ENCODE results near the gene CYFIP1.

Gene CYFIP1

DNA sequence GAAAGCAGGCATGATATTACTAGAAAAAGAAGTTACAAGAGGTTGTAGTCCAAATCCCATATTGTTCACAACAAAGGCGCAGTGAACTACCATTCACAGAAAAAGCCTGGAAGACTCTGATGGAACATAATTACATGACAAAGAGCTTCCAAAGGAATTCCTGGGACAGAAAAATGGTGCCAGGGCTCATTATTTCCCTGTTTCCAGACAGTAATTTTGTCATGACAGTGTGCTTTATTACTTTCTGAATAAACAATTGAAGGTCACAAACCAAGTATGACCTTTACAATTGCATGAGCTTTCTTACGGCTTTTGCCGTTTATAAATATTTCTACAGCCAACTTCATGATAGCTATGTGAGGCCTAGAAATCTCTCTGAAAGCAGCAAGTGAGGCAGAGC lies 61.0 kb downstream of the CYFIP1 start:
- TF ChIP-seq, protein P1, sequence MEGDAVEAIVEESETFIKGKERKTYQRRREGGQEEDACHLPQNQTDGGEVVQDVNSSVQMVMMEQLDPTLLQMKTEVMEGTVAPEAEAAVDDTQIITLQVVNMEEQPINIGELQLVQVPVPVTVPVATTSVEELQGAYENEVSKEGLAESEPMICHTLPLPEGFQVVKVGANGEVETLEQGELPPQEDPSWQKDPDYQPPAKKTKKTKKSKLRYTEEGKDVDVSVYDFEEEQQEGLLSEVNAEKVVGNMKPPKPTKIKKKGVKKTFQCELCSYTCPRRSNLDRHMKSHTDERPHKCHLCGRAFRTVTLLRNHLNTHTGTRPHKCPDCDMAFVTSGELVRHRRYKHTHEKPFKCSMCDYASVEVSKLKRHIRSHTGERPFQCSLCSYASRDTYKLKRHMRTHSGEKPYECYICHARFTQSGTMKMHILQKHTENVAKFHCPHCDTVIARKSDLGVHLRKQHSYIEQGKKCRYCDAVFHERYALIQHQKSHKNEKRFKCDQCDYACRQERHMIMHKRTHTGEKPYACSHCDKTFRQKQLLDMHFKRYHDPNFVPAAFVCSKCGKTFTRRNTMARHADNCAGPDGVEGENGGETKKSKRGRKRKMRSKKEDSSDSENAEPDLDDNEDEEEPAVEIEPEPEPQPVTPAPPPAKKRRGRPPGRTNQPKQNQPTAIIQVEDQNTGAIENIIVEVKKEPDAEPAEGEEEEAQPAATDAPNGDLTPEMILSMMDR (IDR thresholded peaks at IDR 0.05; ENCODE audit: low read depth, low read length): no peak
- no peak for TF ChIP-seq MYC (IDR thresholded peaks at IDR 0.05; ENCODE audit: low read depth, low read length)
- TF ChIP-seq, protein P2, sequence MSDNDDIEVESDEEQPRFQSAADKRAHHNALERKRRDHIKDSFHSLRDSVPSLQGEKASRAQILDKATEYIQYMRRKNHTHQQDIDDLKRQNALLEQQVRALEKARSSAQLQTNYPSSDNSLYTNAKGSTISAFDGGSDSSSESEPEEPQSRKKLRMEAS (IDR thresholded peaks at IDR 0.05; ENCODE audit: low read depth, low read length): no peak
- TF ChIP-seq POLR2A (IDR thresholded peaks at IDR 0.05; ENCODE audit: extremely low read depth, insufficient read length): no peak
- no peak for DNase-seq (ENCODE audit: low read depth)

DNA sequence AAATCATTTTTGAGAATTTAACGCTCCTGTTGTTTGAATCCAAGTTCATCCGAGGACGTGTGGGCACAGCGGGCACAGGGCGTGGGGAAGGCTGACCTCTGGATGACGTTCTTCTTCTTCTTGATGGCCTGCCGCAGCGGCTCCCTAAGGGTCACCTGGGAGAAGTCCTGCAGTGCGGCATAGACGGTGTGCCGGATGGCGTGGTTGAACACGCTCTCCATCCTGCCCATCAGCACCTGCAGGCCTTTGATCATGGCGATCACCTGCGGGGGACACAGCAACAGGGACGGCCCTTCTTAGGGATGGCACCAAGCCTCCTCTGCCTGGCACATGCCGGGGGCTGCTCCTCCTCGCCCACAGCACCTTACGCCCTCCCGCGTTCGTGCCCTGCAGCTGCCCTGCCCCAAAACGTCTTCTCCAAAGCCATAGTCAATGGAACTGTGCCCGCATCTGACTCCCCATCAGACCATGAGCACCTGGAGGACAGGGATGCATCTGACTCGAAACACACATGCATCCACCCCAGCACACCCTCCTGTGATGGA lies 61.5 kb downstream of the CYFIP1 start:
- TF ChIP-seq POLR2A (IDR thresholded peaks at IDR 0.05; ENCODE audit: extremely low read depth, insufficient read length) (no peak), MYC (IDR thresholded peaks at IDR 0.05; ENCODE audit: low read depth, low read length) (no peak)
- TF ChIP-seq, protein P1 (IDR thresholded peaks at IDR 0.05; ENCODE audit: low read depth, low read length): no peak
- TF ChIP-seq, protein P2 (IDR thresholded peaks at IDR 0.05; ENCODE audit: low read depth, low read length): no peak
- no peak overlapping the region for H3K4me3 ChIP-seq (ENCODE audit: low read depth, low read length)
- DNase-seq (ENCODE audit: low read depth): no peak

More for the DNA sequence above, 61.0 kb downstream of the CYFIP1 start:
- H3K4me3 ChIP-seq (ENCODE audit: low read depth, low read length): no peak overlapping the region

- no peak overlapping the region for H3K4me3 ChIP-seq (ENCODE audit: low read depth, low read length)
- DNase-seq (ENCODE audit: low read depth): peak; percentile 19
- TF ChIP-seq MYC (IDR thresholded peaks at IDR 0.05; ENCODE audit: low read depth, low read length) (no peak), POLR2A (IDR thresholded peaks at IDR 0.05; ENCODE audit: extremely low read depth, insufficient read length) (no peak)
- TF ChIP-seq, protein P1 (IDR thresholded peaks at IDR 0.05; ENCODE audit: low read depth, low read length): no peak
- TF ChIP-seq, protein P2 (IDR thresholded peaks at IDR 0.05; ENCODE audit: low read depth, low read length): no peak
These were observed 62.1 kb downstream of the CYFIP1 start for GRCh38 chr15:22918056-22918455.

DNA sequence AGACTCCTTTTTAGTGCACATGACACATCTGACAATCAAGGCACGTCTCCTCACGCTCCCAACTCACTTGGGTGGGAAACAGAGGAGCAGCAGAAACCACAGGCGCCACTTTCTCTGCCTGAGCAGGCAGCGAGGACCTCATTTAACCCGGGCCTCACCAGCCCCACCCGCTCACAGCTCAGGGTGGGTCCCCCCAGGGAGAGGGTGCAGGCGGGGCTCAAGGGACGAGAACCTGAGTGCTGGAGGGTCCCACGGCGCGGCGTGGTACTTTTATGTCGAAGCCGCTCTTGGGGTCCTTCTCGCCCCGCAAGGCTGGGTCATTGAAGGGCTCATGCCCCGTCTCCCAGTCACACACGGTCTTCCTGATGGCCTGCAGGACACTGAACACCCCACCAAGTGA lies 62.6 kb downstream of the CYFIP1 start:
- H3K4me3 ChIP-seq (ENCODE audit: low read depth, low read length): no peak overlapping the region
- TF ChIP-seq, protein P2 (IDR thresholded peaks at IDR 0.05; ENCODE audit: low read depth, low read length): no peak
- TF ChIP-seq MYC (IDR thresholded peaks at IDR 0.05; ENCODE audit: low read depth, low read length) (no peak), POLR2A (IDR thresholded peaks at IDR 0.05; ENCODE audit: extremely low read depth, insufficient read length) (no peak)
- TF ChIP-seq, protein P1 (IDR thresholded peaks at IDR 0.05; ENCODE audit: low read depth, low read length): no peak
- DNase-seq (ENCODE audit: low read depth): no peak

DNA sequence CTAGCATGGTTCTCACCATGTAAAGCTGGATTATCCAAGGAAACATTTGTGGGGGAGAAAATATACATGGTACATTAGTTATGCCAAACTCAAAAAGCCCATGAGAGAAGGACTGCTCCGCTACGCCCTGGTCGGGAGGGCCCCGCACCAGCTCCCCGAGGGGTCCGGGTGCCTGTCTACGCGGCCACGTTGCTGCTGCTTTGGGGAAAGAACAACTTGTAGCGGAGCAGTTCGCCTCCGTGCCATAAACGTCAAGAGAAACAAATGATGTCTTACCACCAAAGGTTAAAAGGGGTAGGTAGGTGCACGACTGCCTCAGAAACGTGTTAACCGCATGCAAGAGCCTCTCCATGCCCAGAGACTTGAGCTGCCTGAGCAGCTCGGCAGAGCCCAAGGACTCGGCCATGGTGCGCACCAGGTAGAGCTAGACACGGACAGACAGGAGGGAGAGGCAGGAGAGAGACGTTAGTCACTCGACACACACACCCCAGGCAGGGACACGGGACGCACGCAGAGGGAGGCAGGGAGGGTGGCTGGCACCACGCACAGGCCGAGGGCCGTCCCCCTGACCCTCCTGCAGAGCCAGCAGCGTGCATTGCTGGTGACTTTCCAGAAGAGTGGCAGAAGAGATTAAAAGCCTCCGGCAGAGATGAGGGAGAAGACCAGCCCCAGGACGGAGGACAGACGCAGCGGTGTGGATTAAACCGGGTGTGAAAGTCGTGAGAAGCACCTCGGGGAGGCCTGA lies 63.4 kb downstream of the CYFIP1 start:
- no peak for DNase-seq (ENCODE audit: low read depth)
- no peak overlapping the region for H3K4me3 ChIP-seq (ENCODE audit: low read depth, low read length)
- TF ChIP-seq MYC (IDR thresholded peaks at IDR 0.05; ENCODE audit: low read depth, low read length): no peak
- TF ChIP-seq, protein P1 (IDR thresholded peaks at IDR 0.05; ENCODE audit: low read depth, low read length): no peak
- no peak for TF ChIP-seq POLR2A (IDR thresholded peaks at IDR 0.05; ENCODE audit: extremely low read depth, insufficient read length)
- TF ChIP-seq, protein P2 (IDR thresholded peaks at IDR 0.05; ENCODE audit: low read depth, low read length): no peak

Measured in NB4 (cell line).